ENCODE results near the gene PPP1R3A.
"Not testable (repeated sequence)": the region's sequence is repeated elsewhere in the genome, so short reads cannot be mapped to it uniquely, and the experiment has no call there.

PPP1R3A gene

GRCh38 chr7:113918946-113919345, at the start of gene PPP1R3A:
Gene PPP1R3A, minus strand, starts transcription at chr7:113919009. Its CDS starts 13 bp downstream, at chr7:113918996.
- no peak within 1 kb of the TSS for H3K4me3 ChIP-seq (ENCODE audit: low read length)
- no peak for TF ChIP-seq ZNF274 (IDR thresholded peaks at IDR 0.05; ENCODE audit: low read depth, low read length)

GRCh38 chr7:113963356-113963755, 44.5 kb upstream of the PPP1R3A start:
- no peak for TF ChIP-seq ZNF274 (IDR thresholded peaks at IDR 0.05; ENCODE audit: low read depth, low read length)
- H3K4me3 ChIP-seq (ENCODE audit: low read length), result no peak overlapping the region

GRCh38 chr7:113959910-113960309, 41.1 kb upstream of the PPP1R3A start:
- TF ChIP-seq ZNF274 (IDR thresholded peaks at IDR 0.05; ENCODE audit: low read depth, low read length), result no peak

GRCh38 chr7:113955157-113955556, 36.3 kb upstream of the PPP1R3A start:
- no peak for TF ChIP-seq ZNF274 (IDR thresholded peaks at IDR 0.05; ENCODE audit: low read depth, low read length)

More at GRCh38 chr7:113959910-113960309, 41.1 kb upstream of the PPP1R3A start:
- no peak overlapping the region for H3K4me3 ChIP-seq (ENCODE audit: low read length)

GRCh38 chr7:113953553-113953952, 34.7 kb upstream of the PPP1R3A start:
- no peak overlapping the region for H3K4me3 ChIP-seq (ENCODE audit: low read length)
- no peak for TF ChIP-seq ZNF274 (IDR thresholded peaks at IDR 0.05; ENCODE audit: low read depth, low read length)

More at GRCh38 chr7:113955157-113955556, 36.3 kb upstream of the PPP1R3A start:
- H3K4me3 ChIP-seq (ENCODE audit: low read length), result no peak overlapping the region

GRCh38 chr7:113945018-113945938, 26.5 kb upstream of the PPP1R3A start:
- H3K4me3 ChIP-seq (ENCODE audit: low read length), result no peak overlapping the region
- no peak for TF ChIP-seq ZNF274 (IDR thresholded peaks at IDR 0.05; ENCODE audit: low read depth, low read length)

- no peak overlapping the region for H3K4me3 ChIP-seq (ENCODE audit: low read length)
- no peak for TF ChIP-seq ZNF274 (IDR thresholded peaks at IDR 0.05; ENCODE audit: low read depth, low read length)
These were observed 18.2 kb upstream of the PPP1R3A start for GRCh38 chr7:113936982-113937381.

GRCh38 chr7:113936535-113936934, 17.7 kb upstream of the PPP1R3A start:
- no peak overlapping the region for H3K4me3 ChIP-seq (ENCODE audit: low read length)
- TF ChIP-seq ZNF274 (IDR thresholded peaks at IDR 0.05; ENCODE audit: low read depth, low read length), result no peak

GRCh38 chr7:113929389-113929788, 10.6 kb upstream of the PPP1R3A start:
- not testable (repeated sequence) for H3K4me3 ChIP-seq (ENCODE audit: low read length)

GRCh38 chr7:113928112-113928511, 9.3 kb upstream of the PPP1R3A start:
- no peak overlapping the region for H3K4me3 ChIP-seq (ENCODE audit: low read length)
- no peak for TF ChIP-seq ZNF274 (IDR thresholded peaks at IDR 0.05; ENCODE audit: low read depth, low read length)

GRCh38 chr7:113922049-113922448, 3.2 kb upstream of the PPP1R3A start:
- H3K4me3 ChIP-seq (ENCODE audit: low read length), result no peak overlapping the region
- no peak for TF ChIP-seq ZNF274 (IDR thresholded peaks at IDR 0.05; ENCODE audit: low read depth, low read length)

- no peak for TF ChIP-seq ZNF274 (IDR thresholded peaks at IDR 0.05; ENCODE audit: low read depth, low read length)
- H3K4me3 ChIP-seq (ENCODE audit: low read length), result no peak overlapping the region
These were observed 2.6 kb upstream of the PPP1R3A start for GRCh38 chr7:113921363-113921762.

- TF ChIP-seq ZNF274 (IDR thresholded peaks at IDR 0.05; ENCODE audit: low read depth, low read length), result no peak
- no peak overlapping the region for H3K4me3 ChIP-seq (ENCODE audit: low read length)
These were observed 969 bp downstream of the PPP1R3A start for GRCh38 chr7:113917840-113918239.

- TF ChIP-seq ZNF274 (IDR thresholded peaks at IDR 0.05; ENCODE audit: low read depth, low read length), result no peak
- H3K4me3 ChIP-seq (ENCODE audit: low read length), result no peak overlapping the region
These were observed 2.9 kb downstream of the PPP1R3A start for GRCh38 chr7:113915956-113916355.

GRCh38 chr7:113912876-113913275, 5.9 kb downstream of the PPP1R3A start:
- H3K4me3 ChIP-seq (ENCODE audit: low read length), result no peak overlapping the region
- TF ChIP-seq ZNF274 (IDR thresholded peaks at IDR 0.05; ENCODE audit: low read depth, low read length), result no peak
